ENCODE results near the gene TMUB2.

Gene TMUB2

DNA sequence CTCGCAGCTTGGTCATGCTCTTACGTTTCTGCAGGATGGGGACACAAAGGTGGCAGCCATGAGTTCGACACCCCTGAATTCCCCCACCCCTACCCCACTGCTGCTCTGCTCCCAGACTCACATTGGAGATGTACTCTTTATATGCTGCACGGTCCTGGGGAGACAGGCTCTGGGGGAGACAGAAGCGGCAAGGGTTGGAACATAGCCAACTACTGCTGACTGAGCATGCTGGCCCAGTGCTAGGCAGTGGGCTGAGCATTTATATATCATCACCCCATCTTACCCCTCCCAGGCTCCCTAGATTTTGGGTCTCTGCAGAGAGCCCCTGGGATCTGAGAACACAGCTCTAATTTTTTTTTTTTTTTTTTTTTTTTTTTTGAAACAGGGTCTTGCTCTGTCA, 21.0 kb downstream of the TMUB2 start:
- no peak for DNase-seq (ENCODE audit: insufficient read length, low spot score)
- TF ChIP-seq POU2F2 (IDR thresholded peaks at IDR 0.05; ENCODE audit: low read depth, low read length) (no peak), PAX5 (IDR thresholded peaks at IDR 0.05; ENCODE audit: insufficient read depth, low read length, severe bottlenecking) (no peak), POLR2AphosphoS5 (IDR thresholded peaks at IDR 0.05; ENCODE audit: low read depth, low read length) (peak; percentile 6; the same call in 1 of the 2 replicates), TAF1 (IDR thresholded peaks at IDR 0.05; ENCODE audit: low read depth, low read length) (no peak), POLR2A (IDR thresholded peaks at IDR 0.05; ENCODE audit: low read depth, low read length) (no peak), SPI1 (IDR thresholded peaks at IDR 0.05; ENCODE audit: low read depth, low read length) (no peak)
- FAIRE-seq, result no peak

DNA sequence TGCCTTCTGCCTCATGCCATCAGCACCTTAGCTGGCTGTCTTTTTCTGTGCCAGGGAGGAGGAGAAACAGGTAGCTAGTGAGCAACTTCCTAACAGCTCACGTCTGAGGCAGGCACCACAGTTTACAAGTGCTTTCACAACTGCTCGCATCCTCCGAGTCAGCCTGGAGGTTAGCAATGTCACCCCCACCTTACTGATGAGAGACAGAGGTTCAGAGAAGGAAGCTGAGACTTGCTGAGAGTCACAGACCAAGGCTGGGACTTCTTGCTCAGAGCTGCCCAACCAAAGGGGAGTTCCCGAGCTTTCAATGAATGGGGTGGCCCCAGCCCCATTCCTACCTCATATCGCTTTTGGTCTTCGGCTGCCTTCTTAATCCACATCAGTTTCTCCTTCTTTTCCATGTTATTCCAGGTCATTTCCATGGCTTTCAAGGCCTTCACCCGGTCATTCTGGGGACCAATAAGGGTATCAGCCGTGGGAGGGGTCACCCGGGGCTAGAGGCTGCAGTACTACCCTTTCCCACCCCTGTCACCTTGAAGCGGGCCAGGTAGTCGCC, 23.1 kb downstream of the TMUB2 start:
- FAIRE-seq (no peak), DNase-seq (ENCODE audit: insufficient read length, low spot score) (no peak)
- TF ChIP-seq PAX5 (IDR thresholded peaks at IDR 0.05; ENCODE audit: insufficient read depth, low read length, severe bottlenecking) (no peak), POLR2A (IDR thresholded peaks at IDR 0.05; ENCODE audit: low read depth, low read length) (peak; percentile 68), POU2F2 (IDR thresholded peaks at IDR 0.05; ENCODE audit: low read depth, low read length) (0 out of 2 replicates have a peak, but pooled peaks have one; percentile 13)

DNA sequence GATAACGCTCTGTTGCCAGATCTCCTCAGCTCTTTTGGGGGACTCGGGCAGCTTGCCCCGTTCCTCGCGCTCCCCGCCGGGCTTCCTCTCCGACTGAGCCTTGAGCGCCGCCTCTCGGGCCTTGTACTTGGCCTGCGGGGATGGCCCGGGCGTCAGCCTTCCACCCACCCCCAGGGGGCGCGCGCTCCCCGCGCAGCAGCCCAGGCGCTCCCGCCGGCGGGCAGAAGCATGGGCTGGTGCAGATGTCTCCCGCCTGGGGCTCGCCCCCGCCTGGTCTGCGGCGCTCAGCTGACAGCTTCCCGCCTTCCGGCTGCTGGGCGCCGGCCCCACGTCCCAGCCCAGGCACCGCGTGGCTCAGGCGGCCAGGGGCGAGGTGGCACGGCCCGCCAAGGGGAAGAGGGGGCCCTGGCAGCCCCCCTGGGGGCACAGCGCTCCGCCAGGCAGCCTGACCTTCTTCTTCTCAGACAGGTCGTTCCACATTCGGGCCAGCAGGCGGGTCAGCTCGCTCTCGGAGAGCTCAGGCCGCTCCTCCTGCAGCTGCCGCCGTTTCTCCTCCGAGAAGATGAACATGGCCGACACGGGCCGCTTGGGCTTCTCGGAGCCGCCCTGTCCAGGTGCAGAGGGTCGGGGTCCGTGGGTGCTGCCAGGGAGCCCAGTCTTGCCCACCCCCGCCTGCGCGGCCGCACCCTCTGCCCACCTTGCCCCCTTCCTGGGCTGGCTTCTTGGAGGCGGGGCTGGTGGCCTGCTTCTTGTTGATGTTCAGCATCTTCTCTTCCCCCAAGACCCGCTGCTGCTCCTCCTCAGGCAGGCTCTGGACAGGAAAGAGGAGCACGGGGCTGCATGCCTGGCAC, 23.8 kb downstream of the TMUB2 start:
- TF ChIP-seq TAF1 (IDR thresholded peaks at IDR 0.05; ENCODE audit: low read depth, low read length), result peak; percentile 8; the same call in 1 of the 2 replicates
- peak; percentile 8; the same call in 1 of the 2 replicates for TF ChIP-seq POU2F2 (IDR thresholded peaks at IDR 0.05; ENCODE audit: low read depth, low read length)
- peak; percentile 31; the same call in 1 of the 2 replicates for TF ChIP-seq SPI1 (IDR thresholded peaks at IDR 0.05; ENCODE audit: low read depth, low read length)
- TF ChIP-seq PAX5 (IDR thresholded peaks at IDR 0.05; ENCODE audit: insufficient read depth, low read length, severe bottlenecking), result peak; percentile 58
- peak; percentile 65; the same call in 1 of the 2 replicates for TF ChIP-seq POLR2AphosphoS5 (IDR thresholded peaks at IDR 0.05; ENCODE audit: low read depth, low read length)
- no peak for TF ChIP-seq POLR2A (IDR thresholded peaks at IDR 0.05; ENCODE audit: low read depth, low read length)
- DNase-seq (ENCODE audit: insufficient read length, low spot score) (peak; percentile 96), FAIRE-seq (peak; percentile 95)

DNA sequence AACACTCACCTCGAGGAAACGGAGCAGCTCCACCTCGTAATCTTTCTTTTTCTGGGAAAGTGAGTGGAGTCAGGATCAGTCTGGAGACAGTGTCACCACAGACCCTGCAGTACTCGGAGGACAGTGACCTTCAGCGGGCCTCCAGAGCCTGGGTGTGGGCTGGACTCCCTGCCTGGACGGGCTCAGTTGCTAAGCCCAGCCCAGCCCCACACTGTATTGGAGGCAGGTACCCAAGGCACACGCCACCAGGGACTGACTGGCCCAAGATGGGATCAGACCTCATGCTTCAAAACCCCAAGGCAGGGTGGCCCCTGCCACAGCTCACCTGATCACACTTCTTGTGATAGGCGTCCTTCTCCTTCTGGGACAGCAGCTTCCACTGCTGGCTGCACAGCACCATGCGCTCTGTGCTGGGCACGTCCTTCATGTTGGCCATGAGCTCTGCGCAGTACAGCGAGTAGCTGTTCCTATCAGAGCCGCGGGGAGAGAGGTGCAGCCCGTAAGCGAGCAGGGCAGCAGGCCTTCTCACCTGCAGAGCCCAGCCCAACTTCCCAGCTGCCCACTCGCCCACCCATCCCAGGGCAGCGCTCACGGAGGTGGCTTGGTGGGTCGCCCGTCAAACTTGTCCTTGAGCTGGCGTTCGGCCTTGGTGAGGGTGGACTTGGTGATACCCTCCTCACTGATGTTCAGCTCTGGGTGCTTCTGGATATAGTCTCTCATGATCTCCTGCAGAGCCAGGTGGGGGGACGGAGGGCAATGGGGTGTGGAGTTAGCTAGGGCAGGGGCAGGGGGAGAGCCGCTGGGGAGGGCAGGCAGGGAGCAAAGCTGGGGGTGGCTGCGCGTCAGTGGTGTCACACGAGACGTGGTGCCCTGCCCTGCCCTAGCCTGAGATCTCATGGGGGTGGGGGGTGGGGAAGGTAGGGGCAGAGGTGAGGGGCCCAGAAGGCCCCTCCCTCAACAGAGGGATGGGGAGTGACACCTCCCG, 24.8 kb downstream of the TMUB2 start:
- peak; percentile 5 for FAIRE-seq
- no peak for DNase-seq (ENCODE audit: insufficient read length, low spot score)
- TF ChIP-seq POU2F2 (IDR thresholded peaks at IDR 0.05; ENCODE audit: low read depth, low read length) (no peak), TAF1 (IDR thresholded peaks at IDR 0.05; ENCODE audit: low read depth, low read length) (no peak), POLR2A (IDR thresholded peaks at IDR 0.05; ENCODE audit: low read depth, low read length) (no peak), SPI1 (IDR thresholded peaks at IDR 0.05; ENCODE audit: low read depth, low read length) (no peak), PAX5 (IDR thresholded peaks at IDR 0.05; ENCODE audit: insufficient read depth, low read length, severe bottlenecking) (no peak), POLR2AphosphoS5 (IDR thresholded peaks at IDR 0.05; ENCODE audit: low read depth, low read length) (no peak)

DNA sequence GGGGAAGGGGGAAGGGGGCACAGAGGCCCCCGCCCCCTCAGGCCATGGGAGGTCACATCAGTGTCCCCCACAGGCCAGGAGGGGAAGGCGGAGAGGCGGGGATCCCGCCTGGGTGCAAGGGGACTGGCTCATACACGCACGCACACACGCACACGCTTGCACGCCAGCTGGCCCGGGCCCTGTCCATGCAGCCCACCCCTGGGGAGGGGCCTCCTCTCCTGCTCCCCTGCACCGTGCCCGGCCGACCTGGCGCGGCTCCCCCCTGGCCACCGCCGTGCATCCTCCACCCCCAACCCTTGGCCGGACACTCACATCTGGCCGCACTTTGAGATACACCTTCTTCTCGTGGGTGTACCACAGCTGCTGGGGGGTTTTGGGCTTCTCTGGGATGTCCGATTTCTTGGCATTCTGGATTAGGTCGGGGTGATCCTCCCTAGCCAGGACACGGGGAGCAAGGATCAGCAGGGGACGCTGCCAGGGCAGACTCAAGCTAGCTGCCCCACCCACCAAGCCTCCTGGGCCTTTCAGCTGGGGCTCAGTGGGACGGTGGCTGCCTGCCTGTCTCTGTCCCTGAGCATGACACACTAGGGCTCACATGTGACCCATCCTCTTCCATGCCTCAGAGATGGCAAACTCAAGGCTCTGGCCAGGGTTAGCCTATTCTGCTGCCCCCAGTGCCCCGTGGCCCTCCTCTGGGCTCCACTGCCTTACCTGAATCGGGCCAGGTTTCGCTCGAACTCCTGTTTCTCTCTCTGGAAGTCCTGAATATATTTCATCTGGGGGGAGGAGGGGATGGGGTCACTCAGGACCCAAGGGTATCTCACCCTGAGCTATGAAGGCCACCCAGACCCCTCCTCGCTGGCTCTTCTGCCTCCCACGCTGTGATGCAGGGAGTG, 26.0 kb downstream of the TMUB2 start:
- no peak; the same call in 1 of the 2 replicates for TF ChIP-seq POLR2AphosphoS5 (IDR thresholded peaks at IDR 0.05; ENCODE audit: low read depth, low read length)
- TF ChIP-seq TAF1 (IDR thresholded peaks at IDR 0.05; ENCODE audit: low read depth, low read length), result no peak
- peak; percentile 11 for TF ChIP-seq PAX5 (IDR thresholded peaks at IDR 0.05; ENCODE audit: insufficient read depth, low read length, severe bottlenecking)
- no peak for TF ChIP-seq POU2F2 (IDR thresholded peaks at IDR 0.05; ENCODE audit: low read depth, low read length)
- peak; percentile 33 for TF ChIP-seq POLR2A (IDR thresholded peaks at IDR 0.05; ENCODE audit: low read depth, low read length)
- TF ChIP-seq SPI1 (IDR thresholded peaks at IDR 0.05; ENCODE audit: low read depth, low read length), result no peak
- DNase-seq (ENCODE audit: insufficient read length, low spot score) (no peak), FAIRE-seq (no peak)

DNA sequence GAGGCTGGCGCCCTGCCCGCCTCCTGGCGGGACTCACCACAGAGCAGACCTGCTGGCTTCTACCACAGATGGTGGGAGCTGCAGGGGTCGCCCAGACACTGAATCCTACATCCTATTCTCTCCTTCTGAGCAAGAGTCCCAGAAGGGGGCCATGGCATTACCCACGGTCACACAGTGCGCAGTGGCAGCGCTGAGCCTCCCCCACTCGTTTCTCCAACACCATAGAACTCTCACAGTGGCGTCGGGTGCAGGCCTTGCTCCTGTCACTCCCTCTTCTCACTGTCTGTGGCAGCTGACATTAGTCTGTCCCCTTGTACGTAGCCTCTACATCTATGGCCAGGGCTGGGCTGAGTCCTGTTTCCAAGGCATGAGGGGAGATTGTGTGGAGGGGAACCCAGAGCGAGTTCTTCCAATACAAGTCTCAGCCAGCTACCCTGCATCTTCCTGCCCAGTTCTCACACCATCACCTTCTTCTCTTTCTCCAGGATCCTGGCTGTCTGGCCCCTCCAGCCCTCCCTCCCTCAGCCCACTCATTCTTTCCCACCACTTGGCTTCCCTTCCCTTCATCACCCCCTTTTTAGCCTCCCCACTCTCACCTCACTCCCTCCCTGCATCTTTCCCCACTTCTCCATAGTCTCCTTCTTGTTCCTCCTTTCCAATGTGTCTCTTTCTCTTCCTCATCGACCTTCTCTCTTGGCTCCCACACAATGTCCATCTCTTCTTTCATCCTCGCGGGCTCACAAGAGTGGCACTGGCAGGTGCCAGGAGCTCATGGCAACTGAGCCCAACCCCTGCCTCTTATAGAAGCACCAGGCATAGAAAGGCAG, 26.8 kb downstream of the TMUB2 start:
- FAIRE-seq (no peak), DNase-seq (ENCODE audit: insufficient read length, low spot score) (no peak)
- TF ChIP-seq PAX5 (IDR thresholded peaks at IDR 0.05; ENCODE audit: insufficient read depth, low read length, severe bottlenecking) (no peak), POU2F2 (IDR thresholded peaks at IDR 0.05; ENCODE audit: low read depth, low read length) (no peak), POLR2AphosphoS5 (IDR thresholded peaks at IDR 0.05; ENCODE audit: low read depth, low read length) (peak; percentile 78; the same call in 1 of the 2 replicates), POLR2A (IDR thresholded peaks at IDR 0.05; ENCODE audit: low read depth, low read length) (peak; percentile 27; the same call in 1 of the 2 replicates), TAF1 (IDR thresholded peaks at IDR 0.05; ENCODE audit: low read depth, low read length) (no peak), SPI1 (IDR thresholded peaks at IDR 0.05; ENCODE audit: low read depth, low read length) (no peak)

DNA sequence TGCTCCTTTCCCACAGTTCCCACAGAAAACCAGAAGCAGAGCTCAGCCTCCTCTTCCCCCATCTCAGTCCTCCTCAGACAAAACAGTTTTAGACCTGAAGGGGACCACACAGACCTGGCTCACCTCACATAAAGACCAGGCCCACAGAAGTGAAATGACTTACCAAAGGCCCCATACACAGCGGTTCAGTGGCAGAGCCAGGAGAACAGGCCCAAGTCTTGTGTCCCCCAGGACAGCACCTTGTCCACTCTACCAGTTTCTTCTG, 27.4 kb downstream of the TMUB2 start:
- TF ChIP-seq POU2F2 (IDR thresholded peaks at IDR 0.05; ENCODE audit: low read depth, low read length), result no peak
- no peak for FAIRE-seq
- DNase-seq (ENCODE audit: insufficient read length, low spot score), result no peak

DNA sequence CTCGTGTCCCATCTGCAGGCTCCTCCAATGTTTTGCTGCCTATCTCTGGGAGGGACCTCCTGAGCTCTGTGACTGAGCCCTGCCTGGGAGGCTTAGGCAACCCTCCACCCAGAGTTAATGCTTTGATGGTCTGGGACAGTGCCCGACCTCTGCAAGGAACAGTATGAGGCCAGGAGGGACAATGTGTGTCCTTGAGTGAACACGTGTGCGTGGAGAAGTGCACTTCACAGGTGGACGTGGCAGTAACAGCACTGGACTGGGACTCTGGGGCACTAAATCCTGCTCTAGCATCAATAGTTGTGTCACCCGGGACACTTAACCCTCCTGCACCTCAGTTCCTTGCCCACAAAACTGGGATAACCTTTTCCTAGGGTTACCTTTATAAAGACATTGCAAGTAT, 28.1 kb downstream of the TMUB2 start:
- TF ChIP-seq TAF1 (IDR thresholded peaks at IDR 0.05; ENCODE audit: low read depth, low read length) (no peak), POLR2A (IDR thresholded peaks at IDR 0.05; ENCODE audit: low read depth, low read length) (no peak), SPI1 (IDR thresholded peaks at IDR 0.05; ENCODE audit: low read depth, low read length) (no peak), PAX5 (IDR thresholded peaks at IDR 0.05; ENCODE audit: insufficient read depth, low read length, severe bottlenecking) (no peak), POLR2AphosphoS5 (IDR thresholded peaks at IDR 0.05; ENCODE audit: low read depth, low read length) (no peak; the same call in 1 of the 2 replicates), POU2F2 (IDR thresholded peaks at IDR 0.05; ENCODE audit: low read depth, low read length) (no peak)
- FAIRE-seq, result peak; percentile 16
- no peak for DNase-seq (ENCODE audit: insufficient read length, low spot score)

Measured in GM12891 (cell line).